ENCODE measurements around the gene EFCAB5.

DNA sequence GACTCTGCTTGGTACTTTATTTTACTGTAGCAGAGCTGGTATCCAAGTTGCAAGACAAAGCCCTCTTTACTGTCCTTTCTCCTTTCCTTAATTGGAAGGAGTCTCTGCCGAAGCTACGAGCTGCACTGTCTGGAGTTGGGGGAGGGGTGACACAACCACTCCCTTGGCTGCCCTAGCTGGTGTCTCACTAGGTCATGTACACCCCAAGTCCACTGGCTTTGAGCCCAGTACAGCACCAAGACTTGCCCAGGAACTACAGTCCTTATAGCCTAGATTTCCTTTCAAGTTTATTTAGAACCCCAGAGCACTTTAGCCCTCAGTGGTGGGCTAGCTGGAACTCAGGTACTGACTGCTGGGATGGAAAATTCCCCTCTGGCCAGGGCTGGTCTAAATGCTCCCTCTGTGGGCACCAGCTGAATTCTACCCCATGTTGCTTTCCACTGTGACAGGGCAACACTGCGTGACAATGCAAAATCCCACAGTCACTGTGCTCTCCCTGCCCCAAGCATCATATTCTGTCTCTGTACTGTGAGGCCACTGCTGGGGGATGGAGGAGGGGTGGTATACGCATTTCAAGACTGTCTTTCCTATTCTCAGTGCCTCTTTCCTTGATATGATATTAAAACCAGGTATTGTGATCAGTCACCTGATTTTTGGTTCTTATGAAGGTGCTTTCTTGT lies 18.4 kb downstream of the EFCAB5 start:
- TF ChIP-seq, protein P1, sequence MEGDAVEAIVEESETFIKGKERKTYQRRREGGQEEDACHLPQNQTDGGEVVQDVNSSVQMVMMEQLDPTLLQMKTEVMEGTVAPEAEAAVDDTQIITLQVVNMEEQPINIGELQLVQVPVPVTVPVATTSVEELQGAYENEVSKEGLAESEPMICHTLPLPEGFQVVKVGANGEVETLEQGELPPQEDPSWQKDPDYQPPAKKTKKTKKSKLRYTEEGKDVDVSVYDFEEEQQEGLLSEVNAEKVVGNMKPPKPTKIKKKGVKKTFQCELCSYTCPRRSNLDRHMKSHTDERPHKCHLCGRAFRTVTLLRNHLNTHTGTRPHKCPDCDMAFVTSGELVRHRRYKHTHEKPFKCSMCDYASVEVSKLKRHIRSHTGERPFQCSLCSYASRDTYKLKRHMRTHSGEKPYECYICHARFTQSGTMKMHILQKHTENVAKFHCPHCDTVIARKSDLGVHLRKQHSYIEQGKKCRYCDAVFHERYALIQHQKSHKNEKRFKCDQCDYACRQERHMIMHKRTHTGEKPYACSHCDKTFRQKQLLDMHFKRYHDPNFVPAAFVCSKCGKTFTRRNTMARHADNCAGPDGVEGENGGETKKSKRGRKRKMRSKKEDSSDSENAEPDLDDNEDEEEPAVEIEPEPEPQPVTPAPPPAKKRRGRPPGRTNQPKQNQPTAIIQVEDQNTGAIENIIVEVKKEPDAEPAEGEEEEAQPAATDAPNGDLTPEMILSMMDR (IDR thresholded peaks at IDR 0.05): no peak
- TF ChIP-seq POLR2A (IDR thresholded peaks at IDR 0.05): no peak

Measured in adrenal gland (tissue), 5 donors.